Stimulated activated CD4-positive, alpha-beta T cell treated with anti-CD3 and anti-CD28 coated beads, TNF-alpha, amount 100 ng/mL, for 48 hours (primary cell): ENCODE measurements around the gene KIR2DL3.
"Not testable (repeated sequence)": the region's sequence is repeated elsewhere in the genome, so short reads cannot be mapped to it uniquely, and the experiment has no call there.

ENCODE experiments used
- DNase-seq, 3 donors: peaks; one replicate each; pipeline ENCODE4 v3.0.0-alpha.2; 2020; ENCODE audit warnings: low read depth in 3 of 3

Gene KIR2DL3

GRCh38 chr19:54738306-54738705, at the start of gene KIR2DL3:
Gene KIR2DL3, plus strand, starts transcription at chr19:54738513. Its CDS starts 33 bp downstream, at chr19:54738546.
- not testable (repeated sequence) for DNase-seq

- no peak for DNase-seq
These were observed 46.6 kb upstream of the KIR2DL3 start for GRCh38 chr19:54691582-54692297.

GRCh38 chr19:54692298-54692615, 46.1 kb upstream of the KIR2DL3 start:
- no peak for DNase-seq

GRCh38 chr19:54694648-54695047, 43.7 kb upstream of the KIR2DL3 start:
- DNase-seq, result no peak

GRCh38 chr19:54696117-54696548, 42.2 kb upstream of the KIR2DL3 start:
- no peak for DNase-seq

GRCh38 chr19:54696766-54697165, 41.5 kb upstream of the KIR2DL3 start:
- no peak for DNase-seq

GRCh38 chr19:54697716-54698115, 40.6 kb upstream of the KIR2DL3 start:
- not testable (repeated sequence) for DNase-seq

- DNase-seq, result no peak
These were observed 33.4 kb upstream of the KIR2DL3 start for GRCh38 chr19:54704928-54705327.

- no peak for DNase-seq
These were observed 30.4 kb upstream of the KIR2DL3 start for GRCh38 chr19:54707962-54708361.

GRCh38 chr19:54708781-54709180, 29.5 kb upstream of the KIR2DL3 start:
- no peak for DNase-seq

- no peak for DNase-seq
These were observed 28.9 kb upstream of the KIR2DL3 start for GRCh38 chr19:54709212-54709948.

- not testable (repeated sequence) for DNase-seq
These were observed 28.4 kb upstream of the KIR2DL3 start for GRCh38 chr19:54709956-54710355.

- DNase-seq, result no peak
These were observed 14.2 kb upstream of the KIR2DL3 start, which contains the start of gene KIR3DL3 for GRCh38 chr19:54724142-54724541. Gene KIR3DL3, plus strand, starts transcription at chr19:54724442. Its CDS starts 55 bp downstream, at chr19:54724497.

- no peak for DNase-seq
These were observed 13.7 kb upstream of the KIR2DL3 start for GRCh38 chr19:54724644-54725043.

- DNase-seq, result no peak
These were observed 13.0 kb upstream of the KIR2DL3 start for GRCh38 chr19:54725321-54725720.

- DNase-seq, result no peak
These were observed 10.8 kb upstream of the KIR2DL3 start for GRCh38 chr19:54727562-54727961.

- no peak for DNase-seq
These were observed 10.1 kb upstream of the KIR2DL3 start for GRCh38 chr19:54728167-54728566.

GRCh38 chr19:54729416-54730188, 8.7 kb upstream of the KIR2DL3 start:
- no peak for DNase-seq

- no peak for DNase-seq
These were observed 7.1 kb upstream of the KIR2DL3 start for GRCh38 chr19:54731191-54731590.

- DNase-seq, result no peak
These were observed 402 bp downstream of the KIR2DL3 start for GRCh38 chr19:54738715-54739114.

- DNase-seq, result no peak
These were observed 1.5 kb downstream of the KIR2DL3 start for GRCh38 chr19:54739587-54740497.
